ENCODE results near the gene MACROD1. TPM values are rescaled to one million over a fixed set of nuclear protein-coding genes. Genes with fewer than 3 reads are reported as not detected.

MACROD1 gene
- total and polyA plus RNA-seq, 2 donors (not counting 3 experiments of a cell fraction or from before 2014, with no cell fraction given): 11.0 to 16.2 TPM

- H3K27ac ChIP-seq (ENCODE audit: insufficient read depth, low read depth, low read length): no peak overlapping the region
- POLR2A ChIA-PET: no interaction called here
- H3K79me2 ChIP-seq (ENCODE audit: control insufficient read depth, insufficient read depth, low read length): no peaks in the 10 kb centered on the region
- no peak for FAIRE-seq
- no peaks in the 10 kb centered on the region for H3K36me3 ChIP-seq (ENCODE audit: control insufficient read depth in 2 of 2, extremely low read depth in 1 of 2, insufficient read depth in 2 of 2, low read length in 2 of 2)
- dilution Hi-C loops (cut with MboI; ENCODE audit: extremely low pct_ligation_motif_present, low sequenced_read_pairs) (no loop called here), intact Hi-C loops (cut with micrococcal nuclease) (no loop called here)
- CTCF ChIA-PET: interaction anchor here (1.4 kb wide), 1 partner anchor 18 kb away, joined by 4 read pairs; no protein-coding TSS in a partner anchor
- no peak overlapping the region for H3K4me2 ChIP-seq (ENCODE audit: insufficient read depth, low read length)
- no peak overlapping the region for H3K9ac ChIP-seq (replicated peaks; ENCODE audit: extremely low read depth, insufficient read depth, low read length)
- no peaks in the 10 kb centered on the region for H3K9me3 ChIP-seq (replicated peaks; ENCODE audit: control insufficient read depth, insufficient read depth, low read length)
- no peaks in the 10 kb centered on the region for H3K4me1 ChIP-seq (ENCODE audit: control insufficient read depth, extremely low read depth, insufficient read depth, low read length)
- no peak for DNase-seq (ENCODE audit: low read depth, low spot score)
- no peaks in the 10 kb centered on the region for H4K20me1 ChIP-seq (replicated peaks; ENCODE audit: control insufficient read depth, extremely low read depth, insufficient read depth, low read length)
- H2AFZ ChIP-seq (ENCODE audit: low read depth, low read length): no peak overlapping the region
- H3K9me1 ChIP-seq (replicated peaks; ENCODE audit: control insufficient read depth, extremely low read depth, insufficient read depth, low read length): no peaks in the 10 kb centered on the region
- TF ChIP-seq GATA2 (IDR thresholded peaks at IDR 0.05; ENCODE audit: insufficient read depth, insufficient read length, low read depth, low read length): no peak
- TF ChIP-seq EZH2 (IDR thresholded peaks at IDR 0.05; ENCODE audit: borderline replicate concordance, low read depth, low read length, severe bottlenecking): no peak
- no peak for TF ChIP-seq FOS (IDR thresholded peaks at IDR 0.05; ENCODE audit: borderline replicate concordance, insufficient read depth, low read length)
- TF ChIP-seq MYC (IDR thresholded peaks at IDR 0.05; ENCODE audit: low read depth, low read length): no peak
- no peak for TF ChIP-seq CTCF (IDR thresholded peaks at IDR 0.05; ENCODE audit: extremely low read depth in 1 of 2, insufficient read depth in 1 of 2, low read depth in 1 of 2, low read length in 2 of 2)
- TF ChIP-seq, protein P1, sequence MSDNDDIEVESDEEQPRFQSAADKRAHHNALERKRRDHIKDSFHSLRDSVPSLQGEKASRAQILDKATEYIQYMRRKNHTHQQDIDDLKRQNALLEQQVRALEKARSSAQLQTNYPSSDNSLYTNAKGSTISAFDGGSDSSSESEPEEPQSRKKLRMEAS (IDR thresholded peaks at IDR 0.05; ENCODE audit: insufficient read depth, insufficient read length): no peak
- TF ChIP-seq JUN (IDR thresholded peaks at IDR 0.05; ENCODE audit: borderline replicate concordance, insufficient read depth, insufficient read length, low read depth): no peak
- no peak for TF ChIP-seq POLR2A (IDR thresholded peaks at IDR 0.05; ENCODE audit: low read depth, low read length)
- TF ChIP-seq POLR2AphosphoS5 (IDR thresholded peaks at IDR 0.05; ENCODE audit: insufficient read depth, low read depth, low read length): no peak
- no peak overlapping the region for H3K4me3 ChIP-seq (replicated peaks in 1 of 3; ENCODE audit: insufficient read depth in 1 of 3, low read depth in 1 of 3, low read length in 3 of 3)
- H3K27me3 ChIP-seq (ENCODE audit: control insufficient read depth in 2 of 2, insufficient read depth in 2 of 2, low read length in 2 of 2): no peaks in the 10 kb centered on the region
- BruUV-seq (replicated peaks): no TSS peak
Measured at GRCh38 chr11:64073542-64073941, 92.4 kb downstream of the MACROD1 start.

Measured in endothelial cell of umbilical vein (primary cell).